GM19193 (cell line): ENCODE measurements around the gene ANXA3.

Experiments
- POLR2A ChIP-seq: IDR thresholded peaks from 4 replicates; pipeline ENCODE4 v1.6.1; 2011; ENCODE audit not compliant: insufficient read depth, insufficient read length; ENCODE audit errors: extremely low read depth

ANXA3 gene

DNA sequence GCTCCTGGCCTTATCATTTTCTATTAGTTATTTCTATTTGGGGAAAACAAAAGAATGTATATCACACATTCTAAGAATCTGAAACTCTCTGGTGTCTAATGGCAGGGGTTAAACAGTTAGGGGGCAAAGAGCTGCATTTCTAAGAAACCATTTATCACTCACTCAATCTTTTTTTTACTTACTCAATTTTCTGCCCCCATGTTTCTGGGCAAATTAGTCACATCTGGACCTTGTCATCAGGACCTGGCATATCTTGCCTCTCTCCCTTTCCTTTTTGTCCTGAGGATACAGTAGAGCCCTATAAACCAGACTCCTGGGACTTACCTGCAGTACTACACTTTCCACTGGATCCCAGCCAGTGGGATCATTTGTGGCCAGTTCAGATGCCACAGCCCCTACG lies 89.1 kb downstream of the ANXA3 start:
- no peak for TF ChIP-seq POLR2A

DNA sequence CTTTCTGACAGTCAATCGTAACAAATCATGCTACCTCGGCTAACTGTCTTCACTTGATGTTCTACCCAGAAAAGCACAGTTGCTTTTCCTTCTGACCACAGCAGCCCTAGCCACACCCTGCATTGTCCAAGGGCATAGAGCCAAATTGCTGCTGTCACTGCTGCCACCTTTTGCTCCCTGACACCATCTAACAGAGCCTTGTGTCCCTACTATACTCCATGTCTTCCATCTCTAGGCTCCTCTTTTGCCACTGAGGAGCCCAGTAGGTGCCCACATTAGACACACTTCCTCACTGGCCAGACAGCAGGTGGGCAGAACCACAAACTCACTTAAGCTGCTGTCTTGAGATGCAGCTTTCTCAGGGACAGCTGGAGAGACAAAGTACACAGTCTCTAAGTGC lies 91.4 kb downstream of the ANXA3 start:
- TF ChIP-seq POLR2A, result no peak

DNA sequence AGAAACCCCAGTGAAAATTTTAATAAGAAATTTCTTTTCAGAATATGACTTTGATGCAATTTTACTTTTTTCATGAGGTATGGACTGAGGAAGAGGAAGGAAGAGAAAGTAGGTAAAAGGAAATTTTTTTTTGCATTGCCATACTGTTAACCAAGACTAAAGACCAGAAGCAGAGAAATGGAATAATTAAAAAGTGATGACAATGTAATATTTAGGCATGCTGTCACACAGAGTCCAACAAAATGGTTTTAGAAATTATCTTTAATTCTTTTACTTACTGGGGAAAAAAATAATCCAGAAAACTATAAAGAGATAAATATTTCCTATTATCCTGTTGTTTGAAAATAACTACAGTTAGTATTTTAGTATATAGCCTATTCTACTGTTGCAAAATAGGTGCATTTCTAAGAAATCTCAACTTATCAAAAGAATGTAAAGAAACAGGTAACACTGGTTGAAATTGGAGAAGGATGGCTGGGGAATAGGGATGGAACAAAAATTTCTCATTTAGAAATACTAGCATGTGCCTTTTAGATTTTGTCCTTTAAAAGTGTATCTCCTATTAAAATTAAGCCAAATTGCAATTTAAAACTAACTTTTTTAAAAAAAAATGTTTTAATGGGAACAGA lies 92.6 kb downstream of the ANXA3 start:
- TF ChIP-seq POLR2A, result no peak

GRCh38 chr4:78644744-78645330 lies 93.3 kb downstream of the ANXA3 start:
- no peak for TF ChIP-seq POLR2A

GRCh38 chr4:78645853-78646757 lies 94.5 kb downstream of the ANXA3 start:
- no peak for TF ChIP-seq POLR2A

DNA sequence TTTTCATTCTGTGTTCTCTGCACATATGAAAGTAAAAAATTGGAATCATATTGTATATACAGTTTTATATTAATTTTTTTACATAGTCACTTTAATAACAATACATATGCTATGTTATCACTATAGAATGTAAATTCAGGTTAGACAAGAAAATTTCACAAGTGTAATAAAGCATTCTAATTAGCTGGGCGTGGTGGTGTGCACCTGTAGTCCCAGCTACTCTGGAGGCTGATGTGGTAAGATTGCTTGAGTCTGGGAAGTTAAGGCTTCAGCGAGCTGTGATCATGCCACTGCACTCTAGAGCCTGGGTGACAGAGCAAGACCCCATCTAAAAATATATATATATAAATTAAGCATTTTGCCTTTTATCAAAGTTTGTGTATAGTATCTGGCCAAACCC lies 95.7 kb downstream of the ANXA3 start:
- TF ChIP-seq POLR2A, result no peak

GRCh38 chr4:78648640-78649363 lies 97.2 kb downstream of the ANXA3 start:
- TF ChIP-seq POLR2A, result no peak

DNA sequence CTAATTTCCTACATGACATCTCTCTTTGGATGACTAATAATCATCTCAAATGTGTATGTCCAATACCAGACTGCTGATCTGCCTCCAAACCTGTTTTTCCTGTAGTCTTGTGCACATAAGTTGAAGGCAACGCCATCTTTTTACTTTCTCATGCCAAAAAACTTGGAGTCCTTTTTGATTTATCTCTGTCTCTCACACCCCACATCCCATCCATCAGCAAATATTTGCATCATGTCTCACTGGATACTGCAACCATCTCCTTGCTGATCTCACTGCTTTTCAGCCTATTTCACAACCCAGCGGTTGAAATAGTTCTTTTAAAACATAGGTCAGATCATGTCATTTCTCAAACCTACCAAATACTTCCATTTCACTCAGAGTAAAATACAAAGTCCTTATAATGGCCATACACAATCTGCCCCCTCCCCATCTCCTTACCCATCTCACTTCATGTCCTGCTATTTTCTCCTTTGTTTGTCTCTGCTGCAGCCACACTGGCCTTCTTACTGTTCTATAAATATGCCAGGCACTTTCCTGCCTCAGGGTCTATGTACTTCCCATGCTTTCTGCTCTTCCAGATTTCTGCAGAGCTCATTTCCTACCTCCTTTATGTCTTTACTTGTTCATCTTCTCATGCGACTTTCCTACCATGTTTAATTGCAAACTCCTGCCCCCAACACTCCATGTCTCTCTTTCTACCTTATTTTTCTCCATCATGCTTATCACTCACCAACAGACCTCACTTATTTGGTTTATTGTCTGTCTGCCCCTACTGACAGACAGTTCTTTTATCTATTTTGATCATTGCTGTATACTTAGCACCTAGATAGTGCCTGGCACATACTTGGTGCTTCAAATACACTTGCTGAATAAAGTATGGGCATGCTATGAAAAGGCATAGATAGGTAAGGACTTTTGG lies 98.8 kb downstream of the ANXA3 start:
- TF ChIP-seq POLR2A, result no peak

GRCh38 chr4:78651250-78651860 lies 99.8 kb downstream of the ANXA3 start:
- no peak for TF ChIP-seq POLR2A

- TF ChIP-seq POLR2A, result no peak
Observed at GRCh38 chr4:78652282-78652876, 100.8 kb downstream of the ANXA3 start.

DNA sequence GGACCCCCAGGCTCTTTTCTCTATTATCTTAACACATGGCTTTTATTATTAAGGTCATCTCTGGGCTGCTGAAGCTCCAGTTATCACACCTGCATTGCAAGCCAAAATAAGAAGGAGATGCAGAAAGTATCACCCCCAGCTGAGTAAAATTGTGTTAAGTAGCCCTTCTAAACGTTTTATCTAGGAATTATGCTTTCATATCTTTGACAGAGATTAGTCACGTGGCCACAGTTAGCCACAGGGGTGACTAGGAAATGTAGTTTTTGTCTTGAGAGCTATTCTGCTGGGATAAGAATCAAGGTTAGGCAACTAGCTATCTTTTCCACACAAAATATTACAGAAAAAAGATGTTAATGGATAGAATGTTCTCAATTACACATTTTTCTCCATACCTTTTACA lies 102.1 kb downstream of the ANXA3 start:
- TF ChIP-seq POLR2A, result no peak

DNA sequence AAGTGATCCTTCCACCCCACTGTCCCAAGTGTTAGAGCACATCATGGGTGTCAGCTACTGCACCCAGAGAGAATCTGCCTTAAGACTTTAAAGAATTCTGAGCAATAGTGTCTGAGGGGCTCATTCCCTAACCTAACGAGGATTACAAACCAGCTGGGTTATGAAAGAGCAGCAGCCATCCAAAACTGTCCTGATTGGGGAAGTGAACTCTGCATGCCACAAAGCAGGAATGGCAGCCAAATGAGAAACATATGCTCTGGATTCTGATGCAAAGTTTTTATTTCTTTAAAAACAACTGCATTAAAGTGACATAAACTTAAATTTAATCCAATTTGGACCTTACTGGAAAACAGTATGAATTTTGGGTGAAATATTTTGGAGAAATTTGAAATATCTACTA lies 103.2 kb downstream of the ANXA3 start:
- TF ChIP-seq POLR2A, result no peak

DNA sequence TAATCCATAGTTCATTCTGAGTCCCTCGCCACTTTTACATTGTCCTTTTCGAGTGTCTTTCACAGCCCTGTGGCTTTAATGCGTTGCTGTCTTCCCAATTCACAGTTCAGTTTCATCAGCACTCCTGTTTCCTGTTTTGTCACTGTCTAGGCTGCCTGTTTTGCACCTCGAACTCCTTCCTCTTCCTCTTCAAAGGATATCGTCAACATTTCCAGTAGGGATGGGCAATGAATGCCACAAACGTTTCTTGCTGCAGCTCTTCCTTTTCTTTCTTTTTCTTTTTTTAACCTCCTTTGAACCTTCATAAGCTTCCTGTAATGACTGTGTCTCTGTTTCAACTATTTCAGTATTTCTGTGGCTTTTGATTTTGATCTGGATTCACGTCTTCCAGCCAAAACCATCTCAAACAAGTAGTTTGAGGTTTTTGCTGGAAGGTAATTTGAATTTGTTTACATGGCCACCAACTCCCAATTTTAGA lies 105.4 kb downstream of the ANXA3 start:
- TF ChIP-seq POLR2A, result no peak

DNA sequence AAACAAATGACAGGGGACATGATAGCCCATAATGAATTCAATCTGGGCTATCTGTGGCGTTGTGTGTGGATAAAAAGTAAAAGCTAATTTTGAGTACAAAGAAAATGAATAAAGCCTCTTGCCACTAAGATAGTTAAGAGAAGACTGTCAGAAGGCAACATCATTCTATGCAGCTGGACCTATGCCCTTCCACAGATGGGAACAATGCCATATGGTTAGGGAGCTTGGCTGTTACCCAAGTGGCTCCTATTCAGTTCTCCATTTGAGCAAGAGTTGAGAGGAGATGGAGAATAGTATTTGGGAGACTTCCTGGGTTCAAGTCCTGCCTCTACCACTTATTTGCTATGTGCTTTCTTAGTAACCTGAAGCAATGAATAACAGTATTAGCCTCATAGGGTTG lies 107.7 kb downstream of the ANXA3 start:
- TF ChIP-seq POLR2A, result no peak

GRCh38 chr4:78659665-78660064 lies 108.1 kb downstream of the ANXA3 start:
- TF ChIP-seq POLR2A, result no peak
